ENCODE data around the gene KCTD1.

DNA sequence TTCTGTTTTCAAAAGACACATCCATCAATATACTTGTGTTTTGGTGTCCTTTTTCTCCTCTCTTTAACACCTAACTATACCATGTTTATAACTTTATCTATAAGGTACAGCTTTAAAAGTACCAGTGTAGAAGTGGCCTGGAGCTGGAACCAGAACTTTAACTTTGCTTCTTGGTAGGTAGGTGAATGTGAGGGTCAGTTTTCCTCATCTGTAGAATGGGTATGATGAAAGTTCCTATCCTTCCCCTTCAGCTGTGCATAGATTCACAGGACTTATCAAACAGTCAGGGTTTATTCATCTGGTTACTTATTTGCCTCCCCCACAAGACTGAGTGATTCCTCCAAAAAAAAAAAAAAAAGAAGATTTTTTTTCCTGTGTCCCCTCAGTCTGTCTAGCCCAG is 12.7 kb downstream of the KCTD1 start:
- TF ChIP-seq POLR2A (IDR thresholded peaks at IDR 0.05; ENCODE audit: low read length) (no peak), GATA1 (IDR thresholded peaks at IDR 0.05; ENCODE audit: low read depth, low read length) (no peak)

Measured in erythroblast (primary cell).